ENCODE data around the gene PUSL1. TPM values are rescaled to one million over a fixed set of nuclear protein-coding genes. Genes with fewer than 3 reads are reported as not detected.

The PUSL1 gene
- total RNA-seq, 1 experiment from 2014 or later = 132 TPM

DNA sequence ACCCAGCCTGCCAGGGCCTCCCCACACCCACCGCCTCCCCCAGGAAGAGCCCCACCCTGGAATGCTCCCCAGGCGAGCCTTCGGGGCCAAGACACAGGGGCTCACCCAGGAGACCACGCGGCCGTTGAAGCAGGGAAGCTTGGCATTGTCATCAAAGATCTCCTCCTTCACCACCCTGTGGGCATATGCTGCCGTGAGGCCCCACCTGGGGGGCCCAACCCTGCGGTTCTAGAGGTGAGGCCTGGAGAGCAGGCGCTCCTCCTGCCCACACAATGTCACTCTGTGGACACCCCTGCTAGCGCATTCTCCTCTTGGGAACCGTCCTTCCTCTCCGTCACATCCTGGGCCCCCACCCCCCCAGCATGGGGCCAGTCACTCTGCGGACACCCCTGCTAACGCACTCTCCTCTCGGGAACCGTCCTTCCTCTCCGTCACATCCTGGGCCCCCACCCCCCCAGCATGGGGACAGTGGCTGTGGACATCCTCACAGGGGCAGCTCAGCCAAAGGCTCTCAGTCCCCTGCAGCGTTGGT is 34.3 kb downstream of the PUSL1 start:
- POLR2A ChIA-PET (ENCODE audit: unreplicated experiment) = no interaction called here
- TF ChIP-seq EZH2phosphoT487 (IDR thresholded peaks at IDR 0.05; ENCODE audit: borderline replicate concordance, low read length) (no peak), EZH2 (IDR thresholded peaks at IDR 0.05; ENCODE audit: low read length, unreplicated experiment) (no peak)
- TF ChIP-seq, protein P1, sequence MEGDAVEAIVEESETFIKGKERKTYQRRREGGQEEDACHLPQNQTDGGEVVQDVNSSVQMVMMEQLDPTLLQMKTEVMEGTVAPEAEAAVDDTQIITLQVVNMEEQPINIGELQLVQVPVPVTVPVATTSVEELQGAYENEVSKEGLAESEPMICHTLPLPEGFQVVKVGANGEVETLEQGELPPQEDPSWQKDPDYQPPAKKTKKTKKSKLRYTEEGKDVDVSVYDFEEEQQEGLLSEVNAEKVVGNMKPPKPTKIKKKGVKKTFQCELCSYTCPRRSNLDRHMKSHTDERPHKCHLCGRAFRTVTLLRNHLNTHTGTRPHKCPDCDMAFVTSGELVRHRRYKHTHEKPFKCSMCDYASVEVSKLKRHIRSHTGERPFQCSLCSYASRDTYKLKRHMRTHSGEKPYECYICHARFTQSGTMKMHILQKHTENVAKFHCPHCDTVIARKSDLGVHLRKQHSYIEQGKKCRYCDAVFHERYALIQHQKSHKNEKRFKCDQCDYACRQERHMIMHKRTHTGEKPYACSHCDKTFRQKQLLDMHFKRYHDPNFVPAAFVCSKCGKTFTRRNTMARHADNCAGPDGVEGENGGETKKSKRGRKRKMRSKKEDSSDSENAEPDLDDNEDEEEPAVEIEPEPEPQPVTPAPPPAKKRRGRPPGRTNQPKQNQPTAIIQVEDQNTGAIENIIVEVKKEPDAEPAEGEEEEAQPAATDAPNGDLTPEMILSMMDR (conservative IDR thresholded peaks at IDR 0.05; ENCODE audit: low read depth, low read length) = no peak
- H3K27me3 ChIP-seq (ENCODE audit: low read length) = no peaks in the 10 kb centered on the region
- no peak overlapping the region for H3K27ac ChIP-seq (ENCODE audit: low read length)
- peaks cover 45% of the 10 kb centered on the region for H3K4me1 ChIP-seq (ENCODE audit: insufficient read depth, low read length)
- no TSS peak for BruUV-seq (replicated peaks)
- peaks cover 66% of the 10 kb centered on the region for H3K79me2 ChIP-seq (ENCODE audit: low read length)
- H3K4me2 ChIP-seq (ENCODE audit: low read length) = no peak overlapping the region
- intact Hi-C loops (cut with micrococcal nuclease) = no loop called here
- peaks cover 41% of the 10 kb centered on the region for H3K36me3 ChIP-seq (ENCODE audit: low read depth, low read length)
- ATAC-seq (no peak), DNase-seq (no peak)
- H3F3A ChIP-seq (ENCODE audit: low read length, unreplicated experiment) = no peaks in the 10 kb centered on the region
- no peaks in the 10 kb centered on the region for H3K9me3 ChIP-seq (ENCODE audit: low read length)
- CTCF ChIA-PET = no interaction called here
- no peaks in the 10 kb centered on the region for H3K9me2 ChIP-seq (replicated peaks; ENCODE audit: low read length)
- H4K20me1 ChIP-seq (ENCODE audit: low read length) = no peaks in the 10 kb centered on the region
- no peak overlapping the region for H2AFZ ChIP-seq (ENCODE audit: low read length)
- H3K9ac ChIP-seq (ENCODE audit: low read length) = no peak overlapping the region
- no peak overlapping the region for H3K4me3 ChIP-seq (ENCODE audit: low read length)

GRCh38 chr1:1343811-1344421 is 35.5 kb downstream of the PUSL1 start:
- H3K27ac ChIP-seq (ENCODE audit: low read length) = peak overlapping the region; percentile 97
- POLR2A ChIA-PET (ENCODE audit: unreplicated experiment) = interaction anchor here (0.5 kb wide), 1 partner anchor 20 kb away, joined by 9 read pairs; no protein-coding TSS in a partner anchor
- no TSS peak for BruUV-seq (replicated peaks)
- peak overlapping the region; percentile 98 for H3K4me2 ChIP-seq (ENCODE audit: low read length)
- H2AFZ ChIP-seq (ENCODE audit: low read length) = no peak overlapping the region
- CTCF ChIA-PET = interaction anchor here (0.6 kb wide), 1 partner anchor 19 kb away, joined by 4 read pairs; no protein-coding TSS in a partner anchor
- H3K27me3 ChIP-seq (ENCODE audit: low read length) = no peaks in the 10 kb centered on the region
- H3K9ac ChIP-seq (ENCODE audit: low read length) = peak overlapping the region; percentile 93
- H3K9me2 ChIP-seq (replicated peaks; ENCODE audit: low read length) = no peaks in the 10 kb centered on the region
- no peaks in the 10 kb centered on the region for H3F3A ChIP-seq (ENCODE audit: low read length, unreplicated experiment)
- peak; percentile 11 for ATAC-seq
- H3K36me3 ChIP-seq (ENCODE audit: low read depth, low read length) = peaks cover 33% of the 10 kb centered on the region
- peaks cover 78% of the 10 kb centered on the region for H3K79me2 ChIP-seq (ENCODE audit: low read length)
- no peaks in the 10 kb centered on the region for H4K20me1 ChIP-seq (ENCODE audit: low read length)
- peak; percentile 64 for DNase-seq
- intact Hi-C loops (cut with micrococcal nuclease) = loop anchor here (1.0 to 2.0 kb wide), 4 partner anchors 13 to 31 kb away; partner anchors contain the start of genes AURKAIP1 and TAS1R3
- peaks cover 45% of the 10 kb centered on the region for H3K4me1 ChIP-seq (ENCODE audit: insufficient read depth, low read length)
- H3K9me3 ChIP-seq (ENCODE audit: low read length) = no peaks in the 10 kb centered on the region
- TF ChIP-seq, protein P1 (conservative IDR thresholded peaks at IDR 0.05; ENCODE audit: low read depth, low read length) = no peak
- no peak for TF ChIP-seq EZH2phosphoT487 (IDR thresholded peaks at IDR 0.05; ENCODE audit: borderline replicate concordance, low read length)
- no peak for TF ChIP-seq EZH2 (IDR thresholded peaks at IDR 0.05; ENCODE audit: low read length, unreplicated experiment)
- H3K4me3 ChIP-seq (ENCODE audit: low read length) = peak overlapping the region; percentile 59

Measured in PC-3 (cell line).